OCI-LY7 (cell line): Measurements from ENCODE around the gene VMO1. TPM values are rescaled to one million over a fixed set of nuclear protein-coding genes. Genes with fewer than 3 reads are reported as not detected.
A peak's percentile ranks its signal among the peaks of the same experiment; 100 is the strongest.

ENCODE experiments used
- BruUV-seq: library from RNA; stranded (reverse); fragments of 400-500 nt; replicated peaks from 2 replicates; lab custom pipeline; 2021; lab: Mats Ljungman, UMichigan
- CTCF ChIA-PET: fragments of 300-600 bp; sonication (Branson Sonifier 250); formaldehyde crosslinking; loops from one replicate; lab custom pipeline; 2022; ENCODE audit warnings: antibody characterized with exemption; ENCODE audit not compliant: unreplicated experiment; lab: Charles Lee
- POLR2A ChIA-PET: fragments of 300-600 bp; sonication (Branson Sonifier 250); formaldehyde crosslinking; loops from one replicate; lab custom pipeline; 2022; ENCODE audit warnings: antibody characterized with exemption; lab: Charles Lee
- DNase-seq: peaks from one replicate; pipeline ENCODE4 v3.0.0-alpha.2; 2015; ENCODE audit warnings: low spot score
- H2AFZ ChIP-seq: fragments of 200-600 bp; sonication (generic), shearing (Covaris generic); 2 replicates; pipeline ENCODE4 v1.6.1; 2014; ENCODE audit warnings: mild to moderate bottlenecking, antibody characterized with exemption, low read length, moderate library complexity
- H3K27ac ChIP-seq: fragments of 200-600 bp; sonication (generic); 2 replicates; pipeline ENCODE4 v1.5.1; 2014; ENCODE audit warnings: mixed run types, low read depth, mild to moderate bottlenecking, moderate library complexity, low read length, inconsistent platforms; ENCODE audit not compliant: poor library complexity, severe bottlenecking
- H3K36me3 ChIP-seq: fragments of 200-600 bp; sonication (generic); 2 replicates; pipeline ENCODE4 v1.6.1; 2014; ENCODE audit warnings: mild to moderate bottlenecking, antibody characterized with exemption, low read length, moderate library complexity, mixed read lengths; ENCODE audit not compliant: insufficient read depth
- H3K4me1 ChIP-seq: fragments of 200-600 bp; sonication (generic); 2 replicates; pipeline ENCODE4 v1.5.1; 2014; ENCODE audit warnings: mild to moderate bottlenecking, low read length; ENCODE audit not compliant: insufficient read depth, poor library complexity, severe bottlenecking
- H3K4me2 ChIP-seq: fragments of 200-600 bp; sonication (generic); 2 replicates; pipeline ENCODE4 v1.6.1; 2014; ENCODE audit warnings: mild to moderate bottlenecking, low read length
- H3K4me3 ChIP-seq: fragments of 200-600 bp; sonication (generic); 2 replicates; pipeline ENCODE4 v1.5.1; 2014; ENCODE audit warnings: mild to moderate bottlenecking, low read depth, low read length; ENCODE audit not compliant: poor library complexity, severe bottlenecking
- H3K79me2 ChIP-seq: fragments of 200-600 bp; sonication (generic); 2 replicates; pipeline ENCODE4 v1.6.1; 2016; ENCODE audit warnings: low read depth, mild to moderate bottlenecking, low read length, moderate library complexity, mixed read lengths; ENCODE audit not compliant: insufficient read depth
- H3K9me2 ChIP-seq: fragments of 200-600 bp; sonication (generic); 2 replicates; pipeline ENCODE4 v1.6.1; 2016; ENCODE audit warnings: mild to moderate bottlenecking, low read length, mixed read lengths; ENCODE audit not compliant: insufficient read depth
- H3K9me3 ChIP-seq: fragments of 200-600 bp; sonication (generic); 2 replicates; pipeline ENCODE4 v1.6.1; 2014; ENCODE audit warnings: mild to moderate bottlenecking, mixed run types, low read length, mixed read lengths
- H4K20me1 ChIP-seq: fragments of 200-600 bp; sonication (generic); 2 replicates; pipeline ENCODE4 v1.6.1; 2014; ENCODE audit warnings: mild to moderate bottlenecking, antibody characterized with exemption, low read length, moderate library complexity, mixed read lengths; ENCODE audit not compliant: insufficient read depth
- CTCF ChIP-seq: fragments of 200-600 bp; sonication (generic); conservative IDR thresholded peaks from 2 replicates; pipeline ENCODE4 v1.5.1; 2014; ENCODE audit warnings: mild to moderate bottlenecking, antibody characterized with exemption, low read length, moderate library complexity, mixed read lengths
- EZH2phosphoT487 ChIP-seq: fragments of 200-600 bp; sonication (generic); IDR thresholded peaks from 2 replicates; pipeline ENCODE4 v1.6.1; 2018; ENCODE audit warnings: low read depth, borderline replicate concordance, mild to moderate bottlenecking, mixed run types, antibody characterized with exemption, low read length, moderate library complexity, mixed read lengths
- intact Hi-C: fragments of 100-400 bp; cut with micrococcal nuclease; formaldehyde crosslinking; loops from one replicate; pipeline ENCODE4 v1.10.0; 2022; ENCODE audit not compliant: unreplicated experiment
- total RNA-seq, 2 experiments: library from RNA; depleted of rRNA in 1 of 2; stranded (reverse); fragments of >200 nt in 1 of 2; shearing (Covaris generic) in 1 of 2; gene quantifications; 2 replicates each; pipeline ENCODE4 v1.2.3, GENCODE V29; 2014 to 2022

Gene VMO1
- total RNA-seq, 2 experiments from 2014 or later, result not detected

- no peaks in the 10 kb centered on the region for H3K79me2 ChIP-seq
- TF ChIP-seq CTCF (no peak), EZH2phosphoT487 (no peak)
- no peak overlapping the region for H3K27ac ChIP-seq
- no peaks in the 10 kb centered on the region for H3K9me3 ChIP-seq
- H3K4me2 ChIP-seq, result no peak overlapping the region
- H3K36me3 ChIP-seq, result no peaks in the 10 kb centered on the region
- no peak overlapping the region for H2AFZ ChIP-seq
- no peaks in the 10 kb centered on the region for H3K9me2 ChIP-seq
- ChIA-PET CTCF (no interaction called here), POLR2A (no interaction called here)
- intact Hi-C loops, result no loop called here
- H4K20me1 ChIP-seq, result no peaks in the 10 kb centered on the region
- H3K4me3 ChIP-seq, result no peak overlapping the region
- H3K4me1 ChIP-seq, result peaks cover 8% of the 10 kb centered on the region
- DNase-seq, result no peak
- no TSS peak for BruUV-seq
Observed at GRCh38 chr17:4750606-4751005, 35.6 kb downstream of the VMO1 start.

GRCh38 chr17:4748686-4749085, 37.5 kb downstream of the VMO1 start:
- DNase-seq, result no peak
- CTCF ChIA-PET, result no interaction called here
- Histone ChIP-seq H3K4me1 (peaks cover 8% of the 10 kb centered on the region), H2AFZ (no peak overlapping the region), H3K79me2 (no peaks in the 10 kb centered on the region), H3K9me3 (no peaks in the 10 kb centered on the region), H4K20me1 (no peaks in the 10 kb centered on the region), H3K4me2 (no peak overlapping the region), H3K4me3 (no peak overlapping the region), H3K36me3 (no peaks in the 10 kb centered on the region), H3K9me2 (no peaks in the 10 kb centered on the region), H3K27ac (no peak overlapping the region)
- no TSS peak for BruUV-seq
- intact Hi-C loops, result no loop called here
- POLR2A ChIA-PET, result no interaction called here
- no peak for TF ChIP-seq CTCF
- TF ChIP-seq EZH2phosphoT487, result no peak

- no peaks in the 10 kb centered on the region for H3K9me2 ChIP-seq
- H2AFZ ChIP-seq, result no peak overlapping the region; the same call in 1 of the 2 replicates
- peak; percentile 29 for DNase-seq
- POLR2A ChIA-PET, result no interaction called here
- H3K36me3 ChIP-seq, result no peaks in the 10 kb centered on the region
- no peaks in the 10 kb centered on the region for H3K79me2 ChIP-seq
- H3K27ac ChIP-seq, result no peak overlapping the region
- H3K4me2 ChIP-seq, result peak overlapping the region; percentile 18; the same call in 1 of the 2 replicates
- no TSS peak for BruUV-seq
- H3K9me3 ChIP-seq, result no peaks in the 10 kb centered on the region
- no peak overlapping the region for H3K4me3 ChIP-seq
- CTCF ChIA-PET, result no interaction called here
- intact Hi-C loops, result no loop called here
- H4K20me1 ChIP-seq, result no peaks in the 10 kb centered on the region
- TF ChIP-seq EZH2phosphoT487, result no peak
- TF ChIP-seq CTCF, result no peak
- H3K4me1 ChIP-seq, result peaks cover 8% of the 10 kb centered on the region
Observed at GRCh38 chr17:4747847-4748246, 38.3 kb downstream of the VMO1 start.
